HT1080 (cell line): ENCODE data around the gene MAVS. TPM values are rescaled to one million over a fixed set of nuclear protein-coding genes. Genes with fewer than 3 reads are reported as not detected.
"Not testable (repeated sequence)": the region's sequence is repeated elsewhere in the genome, so short reads cannot be mapped to it uniquely, and the experiment has no call there.

Experiments
- DNase-seq: peaks from one replicate; pipeline ENCODE4 v3.0.0-alpha.2; 2015; ENCODE audit warnings: low read depth
- total RNA-seq: library from RNA; depleted of rRNA; stranded (reverse); fragments of >200 nt; shearing (Covaris generic); gene quantifications from 2 replicates; pipeline ENCODE4 v1.2.3, GENCODE V29; 2014

MAVS gene
- total RNA-seq, 1 experiment from 2014 or later, result 20.1 TPM

DNA sequence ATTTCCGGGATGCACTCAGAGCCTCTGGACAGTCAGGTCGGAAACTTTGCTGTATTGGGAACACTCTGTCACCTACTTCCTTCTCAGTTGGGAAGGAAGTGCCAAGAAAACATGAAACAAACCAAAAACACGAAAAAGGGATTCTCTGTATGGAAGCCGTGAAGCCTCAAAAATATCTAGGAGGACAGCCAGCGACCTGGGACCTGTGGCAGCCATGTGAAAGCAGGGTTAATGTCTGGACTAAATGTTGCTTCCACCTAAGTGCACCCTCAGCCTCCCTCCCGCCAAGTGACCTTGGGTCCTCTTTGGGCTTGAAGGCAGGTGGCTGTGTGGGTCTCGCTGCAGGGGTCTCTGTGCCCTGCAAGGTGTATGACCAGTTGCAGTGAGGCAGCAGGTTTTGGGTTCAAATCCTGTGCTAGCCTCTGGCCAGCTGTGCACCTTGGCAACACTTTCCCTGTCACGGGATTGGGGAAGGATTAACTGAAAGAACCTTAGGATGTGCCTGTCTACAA lies 851 bp downstream of the MAVS start:
- DNase-seq, result no peak

DNA sequence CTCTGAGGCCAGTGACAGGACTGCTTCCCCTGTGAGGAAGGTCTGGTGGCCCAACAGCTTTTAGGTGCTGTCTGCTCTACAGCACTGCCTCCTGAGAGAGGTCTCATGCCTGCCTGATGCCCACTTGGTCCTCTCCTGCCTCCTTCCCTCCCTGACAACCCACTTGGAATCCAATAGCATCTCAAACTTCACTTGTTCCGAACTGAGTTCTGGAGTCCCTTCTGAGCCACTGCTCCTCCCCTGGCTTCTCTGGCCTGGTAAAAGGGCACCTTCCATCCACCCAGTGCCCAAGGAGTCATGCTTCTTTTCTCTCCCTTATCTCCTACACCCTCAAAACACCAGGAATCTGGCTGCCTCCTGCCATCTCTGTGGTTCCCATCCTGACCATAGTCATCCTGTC lies 1.9 kb downstream of the MAVS start:
- no peak for DNase-seq

DNA sequence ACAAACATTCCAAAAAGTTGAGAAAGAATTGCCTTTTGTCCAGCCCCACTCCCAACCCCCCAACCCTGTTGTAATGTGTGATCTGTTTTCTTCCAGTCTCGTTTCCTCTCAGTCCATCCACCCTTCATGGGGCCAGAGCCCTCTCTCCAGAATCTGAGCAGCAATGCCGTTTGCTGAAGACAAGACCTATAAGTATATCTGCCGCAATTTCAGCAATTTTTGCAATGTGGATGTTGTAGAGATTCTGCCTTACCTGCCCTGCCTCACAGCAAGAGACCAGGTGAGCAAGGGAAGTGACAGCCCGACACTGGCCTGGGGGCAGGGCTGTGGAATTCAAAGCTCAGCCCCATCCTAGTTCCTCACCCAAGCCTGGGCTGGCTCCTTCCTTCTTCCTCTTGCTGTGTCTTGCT lies 7.8 kb downstream of the MAVS start:
- no peak for DNase-seq

DNA sequence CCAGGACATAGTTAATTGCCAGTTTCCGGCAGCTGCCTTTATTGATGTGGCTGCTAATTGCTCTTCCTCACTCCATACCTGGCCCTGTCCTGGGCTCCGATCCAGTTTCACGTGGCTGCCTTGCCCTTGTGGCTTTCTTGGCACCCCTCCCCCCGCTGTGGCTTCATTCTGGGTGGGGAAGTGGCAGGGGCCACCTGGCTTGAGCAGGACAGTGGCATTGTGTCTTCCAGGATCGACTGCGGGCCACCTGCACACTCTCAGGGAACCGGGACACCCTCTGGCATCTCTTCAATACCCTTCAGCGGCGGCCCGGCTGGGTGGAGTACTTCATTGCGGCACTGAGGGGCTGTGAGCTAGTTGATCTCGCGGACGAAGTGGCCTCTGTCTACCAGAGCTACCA lies 10.8 kb downstream of the MAVS start:
- no peak for DNase-seq

DNA sequence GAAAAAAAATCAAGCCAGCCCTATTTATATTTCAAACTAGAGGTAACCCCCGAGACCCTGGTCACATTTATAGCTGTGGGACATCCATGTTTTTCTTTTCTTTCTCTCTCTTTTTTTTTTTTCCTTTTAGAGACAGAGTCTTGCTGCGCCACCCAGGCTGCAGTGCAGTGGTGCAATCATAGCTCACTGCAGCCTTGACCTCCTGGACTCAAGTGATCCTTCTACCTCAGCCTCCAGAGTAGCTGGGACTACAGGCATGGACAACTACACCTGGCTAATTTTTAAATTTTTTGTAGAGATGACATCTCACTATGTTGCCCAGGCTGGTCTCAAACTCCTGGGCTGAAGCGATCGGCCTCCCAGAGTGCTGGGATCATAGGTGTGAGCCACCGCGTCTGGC lies 12.1 kb downstream of the MAVS start:
- no peak for DNase-seq

DNA sequence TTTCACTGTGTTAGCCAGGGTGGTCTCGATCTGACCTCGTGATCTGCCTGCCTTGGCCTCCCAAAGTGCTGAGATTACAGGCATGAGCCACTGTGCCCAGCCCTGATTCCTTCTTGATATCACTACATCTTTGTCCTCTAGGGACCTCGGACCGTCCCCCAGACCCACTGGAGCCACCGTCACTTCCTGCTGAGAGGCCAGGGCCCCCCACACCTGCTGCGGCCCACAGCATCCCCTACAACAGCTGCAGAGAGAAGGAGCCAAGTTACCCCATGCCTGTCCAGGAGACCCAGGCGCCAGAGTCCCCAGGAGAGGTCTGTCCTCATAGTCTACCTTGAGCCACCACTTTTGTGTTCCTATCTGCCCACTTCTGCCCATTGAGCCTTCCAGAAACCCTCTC lies 14.6 kb downstream of the MAVS start:
- DNase-seq, result no peak

DNA sequence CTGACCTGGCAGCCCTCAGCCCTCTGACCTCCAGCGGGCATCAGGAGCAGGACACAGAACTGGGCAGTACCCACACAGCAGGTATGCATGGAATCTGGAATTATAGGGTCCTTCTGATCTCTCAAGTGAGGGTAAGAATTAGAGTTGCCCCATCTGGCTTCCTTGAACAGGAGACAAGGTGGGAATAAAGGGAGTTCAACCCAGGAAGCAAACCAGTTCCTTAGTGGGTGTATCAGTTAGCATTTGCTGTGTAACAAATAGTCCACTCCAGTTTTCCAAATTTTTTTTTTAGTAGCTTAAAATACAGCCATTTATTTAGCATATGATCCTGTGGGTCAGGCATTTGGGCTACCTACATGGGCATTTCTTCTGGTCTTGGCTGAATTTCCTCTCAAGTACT lies 15.7 kb downstream of the MAVS start:
- DNase-seq, result no peak

DNA sequence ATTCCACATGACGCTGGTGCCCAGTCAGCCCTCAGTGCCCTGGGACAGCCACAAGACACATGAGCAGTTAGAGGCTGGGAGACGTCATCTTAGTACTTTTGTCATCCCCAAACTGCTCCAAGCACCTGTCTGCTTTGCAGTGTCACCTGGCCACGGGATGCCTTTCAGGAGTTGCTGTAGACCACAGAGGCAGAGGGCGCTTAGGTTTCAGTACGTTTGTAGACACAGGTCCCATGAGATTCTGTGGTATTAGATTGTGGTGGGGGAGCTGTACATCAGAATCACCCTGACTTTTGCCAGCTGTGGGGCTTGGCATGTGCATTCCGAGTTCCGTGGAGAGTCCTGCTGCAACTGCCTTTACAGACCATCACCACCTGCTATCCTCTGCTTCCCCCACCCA lies 16.7 kb downstream of the MAVS start:
- DNase-seq, result no peak

DNA sequence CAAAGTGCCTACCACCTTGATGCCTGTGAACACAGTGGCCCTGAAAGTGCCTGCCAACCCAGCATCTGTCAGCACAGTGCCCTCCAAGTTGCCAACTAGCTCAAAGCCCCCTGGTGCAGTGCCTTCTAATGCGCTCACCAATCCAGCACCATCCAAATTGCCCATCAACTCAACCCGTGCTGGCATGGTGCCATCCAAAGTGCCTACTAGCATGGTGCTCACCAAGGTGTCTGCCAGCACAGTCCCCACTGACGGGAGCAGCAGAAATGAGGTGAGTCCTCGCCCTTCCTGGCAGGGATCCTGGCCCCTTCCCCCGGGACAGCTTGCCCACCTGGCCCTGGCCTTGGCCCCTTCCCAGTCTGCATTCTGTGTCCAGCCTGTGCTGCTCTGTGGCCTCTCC lies 17.9 kb downstream of the MAVS start:
- DNase-seq, result no peak

DNA sequence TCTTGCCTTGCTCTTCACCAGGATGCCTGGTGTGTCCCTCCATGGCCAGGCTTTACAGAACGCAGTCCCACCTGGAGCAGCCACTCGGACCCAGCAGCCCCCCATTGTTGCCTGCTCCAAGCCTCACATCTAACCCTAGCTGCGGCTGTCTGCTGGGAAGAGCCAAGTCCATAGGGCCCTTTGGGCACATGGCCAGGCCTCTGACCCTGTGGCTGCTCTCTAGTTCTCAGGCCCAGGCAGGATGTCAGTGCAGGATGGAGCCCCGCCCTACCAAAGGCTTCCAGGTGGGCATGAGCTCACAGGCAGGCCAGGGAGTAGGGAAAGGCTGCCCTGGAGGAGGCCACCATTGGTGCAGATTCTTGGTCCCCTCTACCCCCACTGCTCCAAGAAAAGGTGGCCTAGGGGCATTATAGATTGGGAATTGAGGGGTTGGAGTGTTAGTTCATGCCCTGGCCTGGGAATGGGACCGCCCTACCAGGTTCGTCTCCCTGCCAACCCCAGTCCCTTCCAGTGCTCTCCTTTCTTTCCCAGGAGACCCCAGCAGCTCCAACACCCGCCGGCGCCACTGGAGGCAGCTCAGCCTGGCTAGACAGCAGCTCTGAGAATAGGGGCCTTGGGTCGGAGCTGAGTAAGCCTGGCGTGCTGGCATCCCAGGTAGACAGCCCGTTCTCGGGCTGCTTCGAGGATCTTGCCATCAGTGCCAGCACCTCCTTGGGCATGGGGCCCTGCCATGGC lies 18.7 kb downstream of the MAVS start:
- DNase-seq, result no peak

DNA sequence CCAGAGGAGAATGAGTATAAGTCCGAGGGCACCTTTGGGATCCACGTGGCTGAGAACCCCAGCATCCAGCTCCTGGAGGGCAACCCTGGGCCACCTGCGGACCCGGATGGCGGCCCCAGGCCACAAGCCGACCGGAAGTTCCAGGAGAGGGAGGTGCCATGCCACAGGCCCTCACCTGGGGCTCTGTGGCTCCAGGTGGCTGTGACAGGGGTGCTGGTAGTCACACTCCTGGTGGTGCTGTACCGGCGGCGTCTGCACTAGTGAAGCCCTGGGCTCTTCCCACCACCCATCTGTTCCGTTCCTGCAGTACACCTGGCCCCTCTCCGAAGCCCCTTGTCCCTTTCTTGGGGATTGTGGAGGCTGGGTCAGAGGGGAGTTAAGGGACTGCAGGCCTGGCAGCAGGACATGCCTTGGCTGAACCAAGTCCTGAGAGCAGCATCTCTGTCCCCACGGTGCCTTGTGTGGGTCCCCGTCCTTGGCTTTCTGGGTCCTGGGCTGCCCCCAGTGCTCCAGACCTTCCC lies 19.3 kb downstream of the MAVS start:
- no peak for DNase-seq

DNA sequence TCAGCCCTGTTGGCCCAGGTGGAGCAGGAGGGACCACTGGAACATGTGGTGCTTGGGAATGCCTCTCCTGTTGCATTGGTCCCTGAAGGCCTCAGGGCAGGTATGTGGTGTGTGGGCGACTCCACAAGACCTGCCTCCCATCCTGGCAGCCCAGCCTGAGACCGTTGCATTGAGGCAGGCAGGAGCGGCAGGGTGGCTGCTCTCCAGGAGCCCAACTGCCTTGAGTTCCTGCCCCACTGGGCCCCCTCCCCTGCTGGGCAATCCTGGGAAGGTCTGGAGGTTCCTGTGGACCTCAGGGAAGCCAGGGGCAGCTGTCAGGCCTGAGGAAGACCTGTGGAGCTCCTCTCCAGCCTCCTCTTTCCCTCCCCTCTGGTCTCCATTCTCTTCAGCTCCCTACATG lies 19.8 kb downstream of the MAVS start:
- no peak for DNase-seq

DNA sequence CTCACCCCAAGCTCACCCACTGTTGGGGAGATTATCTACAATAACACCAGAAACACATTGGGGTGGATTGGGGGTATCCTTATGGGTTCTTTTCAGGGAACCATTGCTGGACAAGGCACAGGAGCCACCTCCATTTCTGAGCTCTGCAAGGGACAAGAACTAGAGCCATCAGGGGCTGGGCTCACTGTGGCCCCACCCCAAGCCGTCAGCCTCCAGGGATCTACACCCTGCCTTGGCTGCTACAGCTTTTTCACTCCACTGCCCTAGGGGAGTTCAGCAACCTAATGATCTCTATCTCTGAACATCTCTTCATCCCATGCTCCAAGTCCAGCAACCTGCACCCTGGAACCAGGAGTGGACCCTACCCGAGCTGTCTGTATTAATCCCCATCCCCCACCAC lies 21.2 kb downstream of the MAVS start:
- DNase-seq, result no peak

DNA sequence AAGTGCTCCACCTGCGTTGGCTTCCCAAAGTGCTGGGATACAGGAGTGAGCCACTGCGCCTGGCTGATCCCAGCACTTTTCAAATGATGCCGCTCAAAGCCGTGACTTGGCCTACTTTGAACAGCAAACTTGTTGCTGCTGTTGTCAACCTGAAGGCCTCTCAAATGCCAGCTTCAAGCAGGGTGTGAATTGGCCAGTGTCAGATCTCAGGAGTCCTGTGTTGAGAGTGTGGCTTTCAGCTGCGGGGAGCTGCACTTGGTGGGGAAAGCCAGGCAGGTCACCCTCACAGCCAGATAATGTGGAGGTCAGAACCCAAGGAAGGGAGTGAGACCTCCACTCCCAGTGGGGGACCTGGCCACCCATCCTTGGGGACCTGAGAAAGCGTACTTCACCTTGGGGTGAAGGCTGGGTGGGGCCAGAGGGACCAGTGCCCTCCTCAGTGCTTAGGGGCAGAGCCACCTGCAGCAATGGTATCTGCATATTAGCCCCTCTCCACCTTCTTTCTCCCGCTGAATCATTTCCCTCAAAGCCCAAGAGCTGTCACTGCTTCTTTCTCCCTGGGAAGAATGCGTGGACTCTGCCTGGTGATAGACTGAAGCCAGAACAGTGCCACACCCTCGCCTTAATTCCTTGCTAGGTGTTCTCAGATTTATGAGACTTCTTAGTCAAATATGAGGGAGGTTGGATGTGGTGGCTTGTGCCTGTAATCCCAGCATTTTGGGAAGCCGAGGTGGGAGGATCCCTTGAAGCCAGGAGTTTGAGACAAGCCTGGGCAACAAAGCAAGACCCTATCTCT lies 23.4 kb downstream of the MAVS start:
- no peak for DNase-seq

DNA sequence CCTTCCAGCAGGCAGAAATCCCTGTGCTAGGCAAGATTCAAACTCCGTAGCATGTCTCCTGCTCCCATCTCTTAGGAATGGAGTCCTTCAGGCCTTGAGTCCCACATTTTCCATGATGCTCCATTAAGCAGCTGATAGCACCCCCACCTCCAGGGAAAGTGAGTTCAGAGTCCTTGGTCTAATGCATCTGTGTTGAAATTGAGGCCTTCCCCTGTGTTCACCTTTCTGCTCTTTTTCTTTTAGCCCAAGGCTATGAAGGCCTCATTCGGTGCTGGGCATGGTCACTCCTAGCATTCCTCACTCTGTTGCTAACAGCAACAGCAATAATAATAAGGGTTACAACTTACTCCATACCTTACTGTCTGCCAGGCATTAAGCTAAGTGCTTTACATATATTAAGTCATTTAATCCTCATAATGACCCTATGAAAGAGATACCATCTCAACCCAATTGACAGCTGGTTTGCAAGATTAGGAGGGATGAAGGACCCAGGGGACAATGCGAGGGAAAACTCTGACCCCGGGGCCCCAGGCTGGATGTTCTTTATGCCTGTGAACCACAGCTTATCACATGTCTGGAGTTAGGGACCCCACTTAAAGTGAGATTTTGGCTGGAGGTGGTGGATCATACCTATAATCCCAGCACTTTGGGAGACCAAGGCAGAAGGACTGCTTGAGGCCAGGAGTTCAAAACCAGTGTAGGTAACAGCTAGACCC lies 25.1 kb downstream of the MAVS start:
- no peak for DNase-seq

DNA sequence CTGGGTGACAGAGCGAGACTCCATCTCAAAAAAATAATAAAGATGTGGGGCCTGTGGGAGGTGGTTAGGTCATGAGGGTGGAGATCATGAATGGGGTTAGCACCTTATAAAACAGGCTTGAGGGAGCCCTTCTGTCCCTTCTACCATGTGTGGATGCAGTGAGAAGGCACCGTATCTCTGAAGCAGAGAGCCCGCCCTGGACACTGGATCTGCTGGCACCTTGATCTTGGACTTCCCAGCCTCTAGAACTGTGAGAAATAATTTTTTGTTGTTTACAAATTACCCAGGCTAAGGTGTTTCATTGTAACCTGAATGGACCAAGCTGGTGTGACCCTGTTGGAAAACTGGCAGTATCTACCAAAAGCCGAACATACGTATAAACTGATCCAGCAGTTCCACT lies 26.9 kb downstream of the MAVS start:
- no peak for DNase-seq

DNA sequence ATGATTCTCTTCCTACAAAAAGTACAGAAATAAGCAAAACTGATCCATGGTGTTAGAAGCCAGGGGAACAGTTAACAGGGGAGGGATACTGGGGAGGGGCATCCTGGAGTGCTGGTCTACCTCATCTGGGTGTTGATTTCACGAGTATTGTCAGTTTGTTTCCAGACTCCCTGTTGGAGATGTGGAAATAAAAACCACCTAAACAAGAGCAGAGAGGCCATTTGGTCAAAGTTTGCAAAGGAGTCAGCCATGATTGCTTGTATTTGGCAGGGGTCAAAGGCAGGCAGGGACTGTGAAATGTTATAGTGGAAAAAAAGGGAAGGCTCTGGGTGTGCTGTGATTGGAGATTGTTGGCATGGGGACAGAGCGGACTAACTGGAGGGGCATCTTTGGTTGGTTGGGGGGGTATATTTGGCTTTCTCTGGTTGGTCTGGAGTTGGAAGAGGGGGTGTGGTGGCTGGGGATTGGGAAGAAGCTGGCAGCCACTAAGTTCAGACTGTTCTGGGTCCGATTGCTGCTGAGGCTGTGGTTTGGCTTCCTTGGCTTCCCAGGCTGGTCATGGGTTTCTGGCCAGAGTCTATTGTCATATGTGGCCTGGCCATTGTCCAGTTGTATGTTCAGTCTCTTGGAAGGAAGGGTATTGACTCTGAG lies 27.7 kb downstream of the MAVS start:
- DNase-seq, result no peak

DNA sequence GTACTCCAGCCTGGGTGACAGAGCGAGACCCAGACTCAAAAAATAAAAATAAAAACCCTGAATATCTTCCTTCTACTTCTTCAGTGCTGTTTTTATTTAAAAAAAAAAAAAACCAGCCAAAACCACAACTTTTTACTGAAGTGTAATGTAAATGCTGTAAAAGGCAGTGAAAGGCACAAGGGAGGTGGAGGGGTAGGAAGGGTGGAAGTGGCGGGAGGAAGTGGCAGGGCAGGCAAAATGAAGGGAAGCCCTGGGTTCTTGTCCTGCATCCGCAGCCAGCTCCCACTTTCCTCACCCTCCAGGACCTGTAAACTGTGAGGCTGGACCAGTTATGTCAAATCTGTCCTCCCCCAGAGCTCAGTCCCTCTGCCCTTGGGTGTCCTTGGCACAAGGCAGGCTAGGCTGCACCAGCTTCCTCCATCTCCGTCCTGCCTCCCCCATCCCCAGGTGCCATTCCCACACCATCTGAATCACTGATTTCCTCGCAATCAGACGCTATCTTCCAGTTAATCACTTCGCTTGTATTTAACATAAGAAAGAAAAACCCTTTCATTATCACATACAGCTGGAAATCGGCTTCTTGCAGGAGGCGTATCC lies 28.8 kb downstream of the MAVS start:
- no peak for DNase-seq

DNA sequence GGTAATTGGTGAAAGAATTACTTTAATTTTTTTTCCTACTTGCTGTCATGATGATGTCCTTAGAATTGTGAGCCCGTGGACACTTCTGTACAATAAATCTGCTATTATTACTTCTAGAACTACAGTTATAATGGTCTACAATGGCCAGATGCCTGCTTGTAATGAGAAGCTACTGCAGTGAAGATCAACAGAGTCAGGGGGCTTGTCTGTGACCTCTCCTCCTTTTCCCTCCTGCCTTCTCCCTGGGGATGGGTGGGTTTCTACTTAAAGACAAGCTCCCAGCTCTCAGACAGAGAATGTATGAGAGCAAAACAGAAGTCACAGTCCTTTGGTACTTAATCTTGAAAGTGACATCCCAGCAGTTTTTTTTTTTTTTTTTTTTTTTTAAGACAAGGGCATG lies 29.4 kb downstream of the MAVS start:
- no peak for DNase-seq

DNA sequence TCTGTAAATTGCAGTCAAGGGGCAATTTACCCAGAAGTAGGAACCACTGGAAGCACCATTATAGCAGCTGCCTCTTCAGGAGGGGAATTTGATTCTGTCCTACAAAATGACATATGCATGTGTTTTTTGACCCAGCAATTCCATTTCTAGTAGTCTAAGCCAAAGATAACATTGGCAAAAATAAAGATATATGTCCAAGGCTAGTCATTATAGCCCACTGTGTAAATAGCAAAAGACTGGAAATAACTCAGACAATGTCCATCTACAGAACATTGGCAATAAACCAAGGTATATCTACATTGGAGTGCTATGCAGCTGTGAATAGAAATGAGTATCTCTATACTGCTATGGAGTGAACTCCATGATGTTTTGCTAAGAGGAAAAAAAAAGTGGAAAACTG lies 30.0 kb downstream of the MAVS start:
- no peak for DNase-seq

DNA sequence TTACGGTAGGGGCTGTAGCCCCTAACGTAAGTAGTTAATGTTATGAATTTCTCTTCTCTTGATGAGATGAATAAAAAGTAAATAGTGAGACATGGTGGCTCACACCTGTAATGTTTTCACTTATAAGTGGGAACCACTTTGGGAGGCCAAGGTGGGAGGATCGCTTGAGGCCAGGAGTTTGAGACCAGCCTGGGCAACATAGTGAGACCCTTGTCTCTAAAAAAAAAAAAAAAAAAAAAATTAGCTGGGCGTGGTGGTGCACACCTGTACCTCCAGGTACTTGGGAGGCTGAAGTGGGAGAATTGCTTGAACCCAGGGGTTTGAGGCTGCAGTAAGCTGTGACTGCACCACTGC lies 32.3 kb downstream of the MAVS start:
- not testable (repeated sequence) for DNase-seq
